ENCODE results near the gene LCLAT1.

LCLAT1 gene

DNA sequence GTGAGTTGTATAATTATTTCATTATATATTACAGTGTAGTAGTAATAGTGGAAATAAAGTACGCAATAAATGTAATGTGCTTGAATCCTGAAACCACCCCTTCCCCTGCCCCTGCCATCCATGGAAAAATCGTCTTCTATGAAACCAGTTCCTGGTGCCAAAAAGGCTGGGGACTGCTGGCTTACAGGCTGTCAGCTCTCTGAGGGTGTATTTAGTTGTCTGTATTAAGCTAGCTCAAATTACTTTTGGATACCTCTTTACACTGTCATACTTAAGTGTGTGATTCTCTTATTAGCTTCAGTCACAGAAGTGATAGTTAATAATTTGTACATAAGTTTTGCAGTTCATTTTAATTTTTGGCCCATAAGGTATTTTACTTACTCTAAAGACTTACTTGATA, 29.6 kb downstream of the LCLAT1 start:
- TF ChIP-seq EZH2phosphoT487 (IDR thresholded peaks at IDR 0.05; ENCODE audit: borderline replicate concordance): no peak
- TF ChIP-seq, protein P1, sequence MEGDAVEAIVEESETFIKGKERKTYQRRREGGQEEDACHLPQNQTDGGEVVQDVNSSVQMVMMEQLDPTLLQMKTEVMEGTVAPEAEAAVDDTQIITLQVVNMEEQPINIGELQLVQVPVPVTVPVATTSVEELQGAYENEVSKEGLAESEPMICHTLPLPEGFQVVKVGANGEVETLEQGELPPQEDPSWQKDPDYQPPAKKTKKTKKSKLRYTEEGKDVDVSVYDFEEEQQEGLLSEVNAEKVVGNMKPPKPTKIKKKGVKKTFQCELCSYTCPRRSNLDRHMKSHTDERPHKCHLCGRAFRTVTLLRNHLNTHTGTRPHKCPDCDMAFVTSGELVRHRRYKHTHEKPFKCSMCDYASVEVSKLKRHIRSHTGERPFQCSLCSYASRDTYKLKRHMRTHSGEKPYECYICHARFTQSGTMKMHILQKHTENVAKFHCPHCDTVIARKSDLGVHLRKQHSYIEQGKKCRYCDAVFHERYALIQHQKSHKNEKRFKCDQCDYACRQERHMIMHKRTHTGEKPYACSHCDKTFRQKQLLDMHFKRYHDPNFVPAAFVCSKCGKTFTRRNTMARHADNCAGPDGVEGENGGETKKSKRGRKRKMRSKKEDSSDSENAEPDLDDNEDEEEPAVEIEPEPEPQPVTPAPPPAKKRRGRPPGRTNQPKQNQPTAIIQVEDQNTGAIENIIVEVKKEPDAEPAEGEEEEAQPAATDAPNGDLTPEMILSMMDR (conservative IDR thresholded peaks at IDR 0.05; ENCODE audit: low read length): no peak
- Histone ChIP-seq H3K36me3 (ENCODE audit: insufficient read depth, low read length) (peaks cover 3% of the 10 kb centered on the region; the same call in 1 of the 2 replicates), H3K9me2 (replicated peaks; ENCODE audit: low read depth, low read length) (no peaks in the 10 kb centered on the region), H3K4me1 (ENCODE audit: insufficient read depth, low read length, poor library complexity, severe bottlenecking) (peaks cover 17% of the 10 kb centered on the region), H4K20me1 (ENCODE audit: insufficient read depth, low read length, poor library complexity, severe bottlenecking) (peaks cover 6% of the 10 kb centered on the region), H3K27me3 (ENCODE audit: insufficient read depth, low read length, poor library complexity, severe bottlenecking) (no peaks in the 10 kb centered on the region), H2AFZ (ENCODE audit: low read length) (no peak overlapping the region), H3K9me3 (ENCODE audit: insufficient read depth, low read depth, low read length) (no peaks in the 10 kb centered on the region), H3K79me2 (ENCODE audit: insufficient read depth, low read length) (peaks cover 77% of the 10 kb centered on the region), H3F3A (ENCODE audit: low read depth) (no peaks in the 10 kb centered on the region), H3K9ac (ENCODE audit: low read depth, low read length, poor library complexity, severe bottlenecking) (no peak overlapping the region), H3K4me3 (ENCODE audit: low read length, poor library complexity, severe bottlenecking) (no peak overlapping the region), H3K4me2 (ENCODE audit: low read depth, low read length, poor library complexity, severe bottlenecking) (no peak overlapping the region)

DNA sequence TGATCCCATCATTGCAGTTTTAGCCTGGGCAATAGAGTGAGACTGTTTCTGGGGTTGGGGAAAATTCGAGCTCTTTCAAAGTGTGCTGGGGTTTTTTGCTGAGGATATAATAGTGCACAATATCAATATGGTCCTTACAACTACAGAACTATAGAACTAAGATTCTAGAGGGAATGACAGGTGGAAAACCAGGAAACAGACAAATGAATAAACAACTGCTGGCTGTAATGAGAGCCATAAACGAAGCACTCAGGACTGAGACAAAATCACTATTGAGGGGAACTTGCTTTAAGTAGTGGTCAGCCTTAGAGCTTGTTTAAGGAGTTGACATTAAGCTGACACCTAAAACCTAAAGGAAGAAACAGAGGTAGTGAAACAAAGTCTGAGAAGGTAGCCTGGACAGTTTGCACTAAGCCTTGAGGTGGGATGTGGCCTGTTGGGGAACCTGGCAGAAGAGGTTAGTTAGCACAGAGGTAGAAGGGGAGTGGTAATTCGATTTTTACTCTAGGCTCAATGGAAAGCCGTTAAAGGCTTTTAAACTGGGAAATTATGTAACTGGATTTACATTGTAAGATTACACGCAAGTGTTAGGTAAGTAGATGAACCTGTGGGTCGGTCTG, 33.8 kb downstream of the LCLAT1 start:
- no peak overlapping the region for H3K9ac ChIP-seq (ENCODE audit: low read depth, low read length, poor library complexity, severe bottlenecking)
- peaks cover 58% of the 10 kb centered on the region for H3K79me2 ChIP-seq (ENCODE audit: insufficient read depth, low read length)
- peaks cover 28% of the 10 kb centered on the region for H3K4me1 ChIP-seq (ENCODE audit: insufficient read depth, low read length, poor library complexity, severe bottlenecking)
- H2AFZ ChIP-seq (ENCODE audit: low read length): no peak overlapping the region
- H3K9me2 ChIP-seq (replicated peaks; ENCODE audit: low read depth, low read length): no peaks in the 10 kb centered on the region
- H4K20me1 ChIP-seq (ENCODE audit: insufficient read depth, low read length, poor library complexity, severe bottlenecking): peaks cover 7% of the 10 kb centered on the region
- TF ChIP-seq EZH2phosphoT487 (IDR thresholded peaks at IDR 0.05; ENCODE audit: borderline replicate concordance): no peak
- no peak overlapping the region for H3K4me2 ChIP-seq (ENCODE audit: low read depth, low read length, poor library complexity, severe bottlenecking)
- no peaks in the 10 kb centered on the region for H3K9me3 ChIP-seq (ENCODE audit: insufficient read depth, low read depth, low read length)
- H3K27me3 ChIP-seq (ENCODE audit: insufficient read depth, low read length, poor library complexity, severe bottlenecking): no peaks in the 10 kb centered on the region
- H3F3A ChIP-seq (ENCODE audit: low read depth): no peaks in the 10 kb centered on the region; the same call in 1 of the 2 replicates
- no peak overlapping the region for H3K4me3 ChIP-seq (ENCODE audit: low read length, poor library complexity, severe bottlenecking)
- H3K36me3 ChIP-seq (ENCODE audit: insufficient read depth, low read length): peaks cover 3% of the 10 kb centered on the region; the same call in 1 of the 2 replicates

DNA sequence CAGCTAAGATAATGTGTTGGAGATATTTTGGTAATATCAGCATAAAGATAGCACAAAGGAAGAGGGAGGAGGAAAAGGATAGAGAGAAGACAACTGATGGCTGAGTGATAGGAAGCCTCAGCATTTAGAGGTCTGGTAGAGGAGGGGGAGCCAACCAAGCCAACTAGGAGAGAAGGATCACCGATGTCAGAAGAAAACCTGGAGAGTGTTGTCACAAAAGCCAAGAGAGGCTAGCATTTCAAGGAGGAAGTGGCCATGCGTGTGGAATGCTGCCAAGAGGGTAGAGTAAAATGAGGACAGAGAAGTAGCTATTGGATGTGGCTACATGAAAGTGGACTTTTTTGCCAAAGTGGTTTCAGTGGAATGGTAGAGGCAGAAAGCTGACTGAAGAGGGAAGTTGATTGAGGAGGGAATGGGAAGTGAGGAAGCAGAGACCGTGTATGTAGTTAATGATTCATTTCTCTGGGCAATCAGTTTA, 34.3 kb downstream of the LCLAT1 start:
- peaks cover 28% of the 10 kb centered on the region for H3K4me1 ChIP-seq (ENCODE audit: insufficient read depth, low read length, poor library complexity, severe bottlenecking)
- peaks cover 4% of the 10 kb centered on the region for H4K20me1 ChIP-seq (ENCODE audit: insufficient read depth, low read length, poor library complexity, severe bottlenecking)
- H3K9me3 ChIP-seq (ENCODE audit: insufficient read depth, low read depth, low read length): no peaks in the 10 kb centered on the region
- no peaks in the 10 kb centered on the region for H3K27me3 ChIP-seq (ENCODE audit: insufficient read depth, low read length, poor library complexity, severe bottlenecking)
- H3K4me2 ChIP-seq (ENCODE audit: low read depth, low read length, poor library complexity, severe bottlenecking): no peak overlapping the region
- no peak overlapping the region for H2AFZ ChIP-seq (ENCODE audit: low read length)
- no peak overlapping the region for H3K9ac ChIP-seq (ENCODE audit: low read depth, low read length, poor library complexity, severe bottlenecking)
- no peaks in the 10 kb centered on the region for H3K9me2 ChIP-seq (replicated peaks; ENCODE audit: low read depth, low read length)
- H3K4me3 ChIP-seq (ENCODE audit: low read length, poor library complexity, severe bottlenecking): no peak overlapping the region
- H3K36me3 ChIP-seq (ENCODE audit: insufficient read depth, low read length): peaks cover 3% of the 10 kb centered on the region; the same call in 1 of the 2 replicates
- peaks cover 57% of the 10 kb centered on the region for H3K79me2 ChIP-seq (ENCODE audit: insufficient read depth, low read length)
- no peaks in the 10 kb centered on the region; the same call in 1 of the 2 replicates for H3F3A ChIP-seq (ENCODE audit: low read depth)
- no peak for TF ChIP-seq EZH2phosphoT487 (IDR thresholded peaks at IDR 0.05; ENCODE audit: borderline replicate concordance)
- TF ChIP-seq, protein P1 (conservative IDR thresholded peaks at IDR 0.05; ENCODE audit: low read length): no peak

All from Loucy (cell line).